Ecto neural progenitor cell (in vitro differentiated cells): ENCODE measurements around the gene PGBD2.
"Not testable (repeated sequence)": the region's sequence is repeated elsewhere in the genome, so short reads cannot be mapped to it uniquely, and the experiment has no call there.

ENCODE experiments used
- DNase-seq: peaks from one replicate; pipeline ENCODE4 v3.0.0-alpha.2; 2018; ENCODE audit warnings: low spot score

Gene PGBD2

DNA sequence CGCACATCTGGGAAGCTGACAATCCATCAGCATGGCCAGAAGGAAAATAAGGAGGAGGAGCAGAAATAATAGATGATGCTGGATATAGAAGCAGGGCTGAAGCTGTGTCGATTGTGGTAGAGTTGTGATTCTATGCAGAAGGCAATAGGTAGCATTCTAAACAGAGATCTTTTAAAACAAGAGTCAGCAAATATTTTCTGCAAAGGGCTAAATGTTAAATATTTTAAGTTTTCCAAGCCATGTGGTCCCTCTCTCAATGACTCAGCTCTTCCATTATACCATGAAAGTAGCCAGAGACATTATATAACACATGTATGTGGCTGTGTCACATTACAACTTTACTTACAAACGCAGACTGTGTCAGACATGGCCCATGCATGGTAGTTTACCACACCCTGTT is 21.2 kb downstream of the PGBD2 start:
- not testable (repeated sequence) for DNase-seq

DNA sequence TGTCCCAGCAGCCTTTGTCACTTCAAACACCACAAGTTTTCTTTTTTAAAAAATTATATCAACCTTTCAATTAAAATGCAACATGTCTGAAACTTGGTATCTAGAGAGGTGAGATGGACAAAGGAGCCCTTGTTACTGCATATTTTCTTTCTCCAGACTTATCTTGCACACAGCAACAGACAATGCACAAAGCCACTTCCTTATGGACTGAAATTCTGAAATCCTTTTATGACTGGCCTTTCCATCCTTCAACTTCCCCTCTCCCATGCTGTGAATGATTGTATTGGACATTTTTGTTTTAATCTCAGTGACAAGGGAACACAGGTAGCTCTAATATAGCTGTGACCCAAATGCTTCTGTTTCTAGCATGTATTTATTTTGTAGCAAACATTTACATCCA is 22.1 kb downstream of the PGBD2 start:
- not testable (repeated sequence) for DNase-seq

DNA sequence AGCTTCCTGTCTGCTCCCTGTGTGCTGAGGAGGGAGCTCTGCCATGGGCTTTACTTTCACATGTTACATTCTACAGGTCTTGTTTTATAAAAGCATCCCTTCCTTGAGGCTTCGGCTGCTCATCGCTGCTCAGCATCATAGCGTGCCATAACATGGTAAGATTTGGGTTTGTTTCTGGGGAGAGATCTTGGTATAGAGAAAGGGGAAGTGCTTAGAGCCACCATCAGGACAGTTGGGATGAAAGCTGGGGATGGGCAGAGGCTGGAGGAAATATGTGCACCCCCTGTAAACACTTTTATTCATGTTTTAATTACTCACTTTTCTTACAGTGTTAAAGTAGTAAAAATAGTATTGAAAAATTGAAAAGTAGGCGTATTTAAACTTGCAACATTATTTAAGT is 24.0 kb downstream of the PGBD2 start:
- not testable (repeated sequence) for DNase-seq

DNA sequence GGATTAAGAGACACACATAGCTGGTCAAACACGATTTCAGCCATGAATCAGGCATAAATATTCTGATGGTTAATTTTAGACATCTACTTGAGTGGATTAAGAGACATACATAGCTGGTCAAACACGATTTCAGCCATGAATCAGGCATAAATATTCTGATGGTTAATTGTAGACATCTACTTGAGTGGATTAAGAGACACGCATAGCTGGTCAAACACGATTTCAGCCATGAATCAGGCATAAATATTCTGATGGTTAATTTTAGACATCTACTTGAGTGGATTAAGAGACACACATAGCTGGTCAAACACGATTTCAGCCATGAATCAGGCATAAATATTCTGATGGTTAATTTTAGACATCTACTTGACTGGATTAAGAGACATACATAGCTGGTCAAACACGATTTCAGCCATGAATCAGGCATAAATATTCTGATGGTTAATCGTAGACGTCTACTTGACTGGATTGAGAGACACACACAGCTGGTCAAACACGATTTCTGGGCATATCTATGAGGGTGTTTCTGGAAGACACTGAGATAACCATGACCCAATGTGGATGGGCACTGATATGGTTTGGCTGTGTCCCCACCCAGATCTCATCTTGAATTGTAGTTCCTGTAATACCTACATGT is 32.3 kb downstream of the PGBD2 start:
- DNase-seq, result not testable (repeated sequence)

DNA sequence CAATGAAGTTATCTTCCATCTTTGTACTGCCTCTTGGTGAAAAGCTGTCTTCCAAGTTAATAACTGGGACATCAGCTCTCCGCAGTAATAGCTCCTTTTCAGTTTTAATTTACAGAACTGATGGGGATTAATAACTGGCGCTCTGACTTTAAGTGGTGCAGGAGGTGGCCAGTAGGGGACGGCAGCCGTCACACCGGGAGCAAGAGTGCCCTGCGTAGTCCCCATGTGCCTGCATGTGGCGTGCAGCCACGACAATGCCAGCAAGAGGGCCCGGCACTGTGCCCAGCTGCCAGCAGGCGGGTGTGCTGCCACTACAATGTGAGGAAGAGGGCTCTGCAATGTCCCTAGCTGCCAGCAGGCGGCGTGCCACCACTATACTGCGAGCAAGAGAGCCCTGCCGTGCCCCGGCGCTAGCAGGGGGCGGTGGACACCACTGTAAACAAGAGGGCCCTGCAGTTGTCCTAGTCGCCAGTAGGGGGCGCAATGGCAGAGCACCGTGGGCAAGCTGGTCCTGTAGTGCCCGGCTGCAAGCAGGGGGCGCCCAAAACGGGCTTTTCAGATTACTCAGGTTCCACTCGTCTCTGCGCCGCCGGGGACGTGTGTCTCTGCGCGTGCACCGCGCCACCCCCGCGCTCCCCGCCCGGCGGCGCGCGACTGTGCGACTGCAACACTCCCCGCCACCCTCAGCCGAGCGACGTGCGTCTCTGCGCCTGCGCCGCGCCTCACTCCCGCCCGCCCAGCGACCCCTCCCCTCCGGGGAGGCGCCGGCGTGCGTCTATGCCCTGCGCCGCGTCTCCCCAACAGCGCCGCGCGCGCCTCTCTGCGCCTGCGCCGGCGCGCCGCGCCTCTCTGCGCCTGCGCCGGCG is 38.3 kb downstream of the PGBD2 start:
- DNase-seq, result not testable (repeated sequence)

DNA sequence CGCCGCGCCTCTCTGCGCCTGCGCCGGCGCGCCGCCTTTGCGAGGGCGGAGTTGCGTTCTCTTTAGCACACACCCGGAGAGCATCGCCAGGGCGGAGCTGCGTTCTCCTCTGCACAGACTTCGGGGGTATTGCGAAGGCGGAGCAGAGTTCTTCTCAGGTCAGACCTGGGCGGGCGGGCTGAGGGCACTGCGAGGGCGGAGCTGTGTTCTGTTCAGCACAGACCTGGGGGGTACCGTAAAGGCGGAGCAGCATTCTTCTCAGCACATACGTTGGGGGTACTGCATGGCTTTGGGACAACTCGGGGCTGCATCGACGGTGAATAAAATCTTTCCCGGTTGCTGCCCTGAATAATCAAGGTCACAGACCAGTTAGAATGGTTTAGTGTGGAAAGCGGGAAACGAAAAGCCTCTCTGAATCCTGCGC is 39.0 kb downstream of the PGBD2 start:
- DNase-seq, result not testable (repeated sequence)

DNA sequence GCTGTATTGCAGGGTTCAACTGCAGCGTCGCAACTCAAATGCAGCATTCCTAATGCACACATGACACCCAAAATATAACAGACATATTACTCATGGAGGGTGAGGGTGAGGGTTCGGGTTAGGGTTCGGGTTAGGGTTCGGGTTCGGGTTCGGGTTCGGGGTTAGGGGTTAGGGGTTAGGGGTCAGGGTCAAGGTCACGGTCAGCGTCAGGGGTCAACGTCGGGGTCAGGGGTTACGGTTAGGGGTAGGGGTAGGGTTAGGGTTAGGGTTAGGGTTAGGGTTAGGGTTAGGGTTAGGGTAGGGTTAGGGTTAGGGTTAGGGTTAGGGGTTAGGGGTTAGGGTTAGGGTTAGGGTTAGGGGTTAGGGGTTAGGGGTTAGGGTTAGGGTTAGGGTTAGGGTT is 39.4 kb downstream of the PGBD2 start:
- DNase-seq, result peak; percentile 56

DNA sequence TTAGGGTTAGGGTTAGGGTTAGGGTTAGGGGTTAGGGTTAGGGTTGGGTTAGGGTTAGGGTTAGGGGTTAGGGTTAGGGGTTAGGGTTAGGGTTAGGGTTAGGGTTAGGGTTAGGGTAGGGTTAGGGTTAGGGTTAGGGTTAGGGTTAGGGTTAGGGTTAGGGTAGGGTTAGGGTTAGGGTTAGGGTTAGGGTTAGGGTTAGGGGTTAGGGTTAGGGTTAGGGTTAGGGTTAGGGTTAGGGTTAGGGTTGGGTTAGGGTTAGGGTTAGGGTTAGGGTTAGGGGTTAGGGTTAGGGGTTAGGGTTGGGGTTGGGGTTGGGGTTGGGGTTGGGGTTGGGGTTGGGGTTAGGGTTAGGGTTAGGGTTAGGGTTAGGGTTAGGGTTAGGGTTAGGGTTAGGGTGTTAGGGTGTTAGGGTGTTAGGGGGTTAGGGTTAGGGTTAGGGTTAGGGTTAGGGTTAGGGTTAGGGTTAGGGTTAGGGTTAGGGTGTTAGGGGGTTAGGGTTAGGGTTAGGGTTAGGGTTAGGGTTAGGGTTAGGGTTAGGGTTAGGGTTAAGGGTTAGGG is 39.9 kb downstream of the PGBD2 start:
- DNase-seq, result not testable (repeated sequence)
